Fibroblast of skin of scalp (primary cell): ENCODE data around the gene CCDC102B.
A peak's percentile ranks its signal among the peaks of the same experiment; 100 is the strongest.
"Not testable (repeated sequence)": the region's sequence is repeated elsewhere in the genome, so short reads cannot be mapped to it uniquely, and the experiment has no call there.

Experiments used
- DNase-seq: peaks from one replicate; pipeline ENCODE4 v3.0.0-alpha.2; 2013

CCDC102B gene

GRCh38 chr18:68915061-68915460, 117.2 kb downstream of the CCDC102B start:
- DNase-seq, result no peak

- no peak for DNase-seq
Measured at GRCh38 chr18:68916734-68917133, 118.9 kb downstream of the CCDC102B start.

- no peak for DNase-seq
Measured at GRCh38 chr18:68918216-68918615, 120.3 kb downstream of the CCDC102B start.

GRCh38 chr18:68919900-68920299, 122.0 kb downstream of the CCDC102B start:
- no peak for DNase-seq

GRCh38 chr18:68922392-68922791, 124.5 kb downstream of the CCDC102B start:
- DNase-seq, result no peak

GRCh38 chr18:68925268-68925667, 127.4 kb downstream of the CCDC102B start:
- peak; percentile 13 for DNase-seq

- no peak for DNase-seq
Measured at GRCh38 chr18:68928762-68929675, 131.1 kb downstream of the CCDC102B start.

GRCh38 chr18:68935686-68936085, 137.8 kb downstream of the CCDC102B start:
- no peak for DNase-seq

GRCh38 chr18:68937029-68937599, 139.2 kb downstream of the CCDC102B start:
- DNase-seq, result no peak

GRCh38 chr18:68940039-68940438, 142.2 kb downstream of the CCDC102B start:
- DNase-seq, result peak; percentile 21

GRCh38 chr18:68940754-68941153, 142.9 kb downstream of the CCDC102B start:
- DNase-seq, result no peak

- no peak for DNase-seq
Measured at GRCh38 chr18:68942230-68942629, 144.3 kb downstream of the CCDC102B start.

- DNase-seq, result not testable (repeated sequence)
Measured at GRCh38 chr18:68943861-68944260, 146.0 kb downstream of the CCDC102B start.

- DNase-seq, result no peak
Measured at GRCh38 chr18:68944330-68944729, 146.4 kb downstream of the CCDC102B start.

- no peak for DNase-seq
Measured at GRCh38 chr18:68944826-68945225, 146.9 kb downstream of the CCDC102B start.

- DNase-seq, result no peak
Measured at GRCh38 chr18:68948622-68949021, 150.7 kb downstream of the CCDC102B start.

GRCh38 chr18:68954738-68955137, 156.9 kb downstream of the CCDC102B start:
- no peak for DNase-seq

GRCh38 chr18:68956650-68957049, 158.8 kb downstream of the CCDC102B start:
- DNase-seq, result no peak

- DNase-seq, result no peak
Measured at GRCh38 chr18:68960355-68960754, 162.5 kb downstream of the CCDC102B start.

GRCh38 chr18:68962623-68963022, 164.7 kb downstream of the CCDC102B start:
- DNase-seq, result no peak

- DNase-seq, result no peak
Measured at GRCh38 chr18:68965817-68966216, 167.9 kb downstream of the CCDC102B start.

GRCh38 chr18:68969027-68969426, 171.1 kb downstream of the CCDC102B start:
- DNase-seq, result no peak

- DNase-seq, result no peak
Measured at GRCh38 chr18:68972176-68972575, 174.3 kb downstream of the CCDC102B start.

- DNase-seq, result no peak
Measured at GRCh38 chr18:68979737-68980136, 181.9 kb downstream of the CCDC102B start.
